PFSK-1 (cell line): ENCODE measurements around the gene KRT222.

Experiments
- TAF1 ChIP-seq: IDR thresholded peaks from 2 replicates; pipeline ENCODE4 v1.6.1; 2012; ENCODE audit warnings: low read length, control low read depth, borderline replicate concordance; ENCODE audit not compliant: insufficient read depth
- TF ChIP-seq, protein P1 (sequence below), 2 experiments: IDR thresholded peaks; 2 replicates each; pipeline versions ENCODE4 v1.6.1 to v1.8.0; 2011 to 2012; ENCODE audit warnings: low read depth in 2 of 2, low read length in 2 of 2, control low read depth in 1 of 2, inconsistent platforms in 1 of 2, mild to moderate bottlenecking in 1 of 2, moderate library complexity in 1 of 2; ENCODE audit not compliant: insufficient read depth in 1 of 2

DNA sequence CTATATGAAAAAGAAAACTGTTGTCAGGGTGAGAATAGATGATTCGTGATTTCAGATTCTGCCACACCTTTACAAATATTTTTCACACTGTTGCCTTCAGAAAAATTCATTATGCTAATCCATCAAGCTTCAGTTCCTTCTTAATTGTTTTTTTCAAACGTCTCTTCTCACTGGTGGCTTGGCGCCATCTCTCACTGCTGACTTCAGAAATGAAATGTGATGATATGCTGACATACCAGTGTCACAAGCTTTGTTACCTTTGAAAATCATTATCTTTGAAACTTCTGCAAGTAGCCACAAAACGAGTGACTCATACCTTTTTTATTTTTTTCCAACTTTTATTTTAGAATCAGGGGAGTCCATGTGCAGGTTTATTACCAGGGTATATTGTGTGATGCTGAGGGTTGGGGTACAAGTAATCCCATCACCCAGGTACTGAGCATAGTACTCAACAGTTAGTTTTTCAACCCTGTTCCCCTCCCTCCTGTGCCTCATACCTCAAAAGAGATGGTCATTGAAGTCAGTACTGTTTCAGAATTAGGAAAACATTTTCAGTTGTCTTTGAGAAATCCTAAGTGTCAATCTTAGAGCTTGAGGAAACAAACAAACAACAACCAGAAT, 14.0 kb upstream of the KRT222 start:
- TF ChIP-seq, protein P1, sequence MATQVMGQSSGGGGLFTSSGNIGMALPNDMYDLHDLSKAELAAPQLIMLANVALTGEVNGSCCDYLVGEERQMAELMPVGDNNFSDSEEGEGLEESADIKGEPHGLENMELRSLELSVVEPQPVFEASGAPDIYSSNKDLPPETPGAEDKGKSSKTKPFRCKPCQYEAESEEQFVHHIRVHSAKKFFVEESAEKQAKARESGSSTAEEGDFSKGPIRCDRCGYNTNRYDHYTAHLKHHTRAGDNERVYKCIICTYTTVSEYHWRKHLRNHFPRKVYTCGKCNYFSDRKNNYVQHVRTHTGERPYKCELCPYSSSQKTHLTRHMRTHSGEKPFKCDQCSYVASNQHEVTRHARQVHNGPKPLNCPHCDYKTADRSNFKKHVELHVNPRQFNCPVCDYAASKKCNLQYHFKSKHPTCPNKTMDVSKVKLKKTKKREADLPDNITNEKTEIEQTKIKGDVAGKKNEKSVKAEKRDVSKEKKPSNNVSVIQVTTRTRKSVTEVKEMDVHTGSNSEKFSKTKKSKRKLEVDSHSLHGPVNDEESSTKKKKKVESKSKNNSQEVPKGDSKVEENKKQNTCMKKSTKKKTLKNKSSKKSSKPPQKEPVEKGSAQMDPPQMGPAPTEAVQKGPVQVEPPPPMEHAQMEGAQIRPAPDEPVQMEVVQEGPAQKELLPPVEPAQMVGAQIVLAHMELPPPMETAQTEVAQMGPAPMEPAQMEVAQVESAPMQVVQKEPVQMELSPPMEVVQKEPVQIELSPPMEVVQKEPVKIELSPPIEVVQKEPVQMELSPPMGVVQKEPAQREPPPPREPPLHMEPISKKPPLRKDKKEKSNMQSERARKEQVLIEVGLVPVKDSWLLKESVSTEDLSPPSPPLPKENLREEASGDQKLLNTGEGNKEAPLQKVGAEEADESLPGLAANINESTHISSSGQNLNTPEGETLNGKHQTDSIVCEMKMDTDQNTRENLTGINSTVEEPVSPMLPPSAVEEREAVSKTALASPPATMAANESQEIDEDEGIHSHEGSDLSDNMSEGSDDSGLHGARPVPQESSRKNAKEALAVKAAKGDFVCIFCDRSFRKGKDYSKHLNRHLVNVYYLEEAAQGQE (IDR thresholded peaks at IDR 0.05; ENCODE audit: insufficient read depth in 1 of 2, low read depth in 2 of 2, low read length in 2 of 2): no peak
- no peak for TF ChIP-seq TAF1
